GM21529 (cell line): ENCODE results near the gene SLC29A4.
"Not testable (repeated sequence)": the region's sequence is repeated elsewhere in the genome, so short reads cannot be mapped to it uniquely, and the experiment has no call there.

Experiments used
- ATAC-seq: cut with Tn5 transposase; IDR thresholded peaks from one replicate; pipeline ENCODE4 v1.9.1; 2021; ENCODE audit not compliant: unreplicated experiment

Gene SLC29A4, protein sequence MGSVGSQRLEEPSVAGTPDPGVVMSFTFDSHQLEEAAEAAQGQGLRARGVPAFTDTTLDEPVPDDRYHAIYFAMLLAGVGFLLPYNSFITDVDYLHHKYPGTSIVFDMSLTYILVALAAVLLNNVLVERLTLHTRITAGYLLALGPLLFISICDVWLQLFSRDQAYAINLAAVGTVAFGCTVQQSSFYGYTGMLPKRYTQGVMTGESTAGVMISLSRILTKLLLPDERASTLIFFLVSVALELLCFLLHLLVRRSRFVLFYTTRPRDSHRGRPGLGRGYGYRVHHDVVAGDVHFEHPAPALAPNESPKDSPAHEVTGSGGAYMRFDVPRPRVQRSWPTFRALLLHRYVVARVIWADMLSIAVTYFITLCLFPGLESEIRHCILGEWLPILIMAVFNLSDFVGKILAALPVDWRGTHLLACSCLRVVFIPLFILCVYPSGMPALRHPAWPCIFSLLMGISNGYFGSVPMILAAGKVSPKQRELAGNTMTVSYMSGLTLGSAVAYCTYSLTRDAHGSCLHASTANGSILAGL

DNA sequence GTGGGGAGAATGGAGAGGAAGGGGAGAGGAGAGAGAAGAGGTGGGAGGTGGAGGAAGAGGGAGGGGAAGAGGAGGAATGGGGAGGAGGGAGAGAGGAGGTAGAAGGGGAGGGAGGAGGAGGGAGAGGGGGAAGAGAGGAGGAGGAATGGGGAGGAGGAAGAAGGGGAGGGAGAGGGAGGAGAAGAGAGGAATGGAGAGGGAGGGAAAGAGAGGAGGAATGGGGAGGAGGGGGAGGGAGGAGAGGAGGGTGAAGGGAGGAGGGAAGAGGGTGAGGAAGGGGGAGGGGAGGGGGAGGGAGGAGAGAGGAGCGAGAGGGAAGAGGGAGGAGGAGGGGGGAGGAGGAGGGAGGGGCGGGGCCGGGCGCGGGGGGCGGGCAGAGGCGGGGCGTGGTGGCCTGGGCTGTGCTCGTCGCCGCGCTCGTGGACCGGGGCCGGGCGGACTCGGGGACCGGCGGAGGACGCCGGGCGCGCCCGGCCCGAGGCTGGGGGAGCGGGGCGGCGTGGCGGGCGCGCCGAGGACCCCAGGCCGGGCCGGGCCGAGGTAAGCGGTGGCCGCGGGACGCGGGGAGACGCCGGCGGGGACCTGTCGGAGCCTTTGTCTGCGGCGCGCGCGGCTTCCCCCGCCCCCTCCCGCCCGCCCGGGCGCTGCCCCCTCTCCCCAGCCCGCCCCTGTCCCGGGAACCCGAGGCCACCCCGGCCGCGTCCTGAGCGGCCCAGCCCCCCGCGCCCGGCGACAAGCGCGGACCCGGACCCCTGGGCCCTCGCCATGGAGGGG is at the start of gene SLC29A4:
TSS of gene SLC29A4 (plus strand) at position 401 of the 774 bp plus-strand sequence. CDS start 4,874 bp downstream, outside the sequence.
- no peak for ATAC-seq

DNA sequence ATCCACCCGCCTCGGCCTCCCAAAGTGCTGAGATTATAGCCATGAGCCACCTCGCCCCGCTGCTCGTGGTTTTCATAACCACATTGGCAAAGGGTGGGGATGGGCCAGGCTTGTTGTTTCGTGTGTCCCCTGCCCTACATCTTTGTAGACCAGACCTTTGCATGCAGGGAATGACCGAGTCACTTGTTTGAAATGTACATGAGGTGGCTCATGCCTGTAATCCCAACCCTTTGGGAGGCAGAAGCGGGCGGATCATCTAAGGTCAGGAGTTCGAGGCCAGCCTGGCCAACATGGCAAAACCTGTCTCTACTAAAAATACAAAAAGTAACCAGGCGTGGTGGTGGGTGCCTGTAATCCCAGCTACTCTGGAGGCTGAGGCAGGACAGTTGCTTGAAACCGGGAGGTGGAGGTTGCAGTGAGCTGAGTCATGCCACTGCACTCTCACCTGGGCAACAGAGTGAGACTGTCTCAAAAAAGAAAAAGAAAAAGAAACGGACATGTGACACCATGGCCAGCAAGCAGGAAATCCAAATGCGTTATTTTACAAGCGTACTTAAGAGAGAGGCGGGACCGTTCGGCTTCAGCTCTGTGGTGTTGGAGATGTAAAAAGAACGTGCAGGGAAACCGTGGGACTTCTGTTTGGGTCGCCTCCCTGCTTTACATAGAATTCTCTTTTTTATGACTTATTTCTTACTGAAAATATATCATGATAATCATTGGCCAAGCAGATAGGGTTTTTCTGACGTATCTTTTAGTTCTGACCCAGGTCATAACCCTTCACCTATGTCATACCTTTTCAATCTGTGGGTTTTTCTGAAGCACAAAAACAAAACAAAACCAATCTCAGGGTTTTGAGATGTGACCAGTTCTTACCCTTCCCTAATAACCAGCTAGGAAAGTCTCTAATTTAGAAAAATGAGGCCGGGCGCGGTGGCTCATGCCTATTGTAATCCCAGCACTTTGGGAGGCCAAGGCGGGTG is 47.6 kb upstream of the SLC29A4 start:
- peak; percentile 37 for ATAC-seq

DNA sequence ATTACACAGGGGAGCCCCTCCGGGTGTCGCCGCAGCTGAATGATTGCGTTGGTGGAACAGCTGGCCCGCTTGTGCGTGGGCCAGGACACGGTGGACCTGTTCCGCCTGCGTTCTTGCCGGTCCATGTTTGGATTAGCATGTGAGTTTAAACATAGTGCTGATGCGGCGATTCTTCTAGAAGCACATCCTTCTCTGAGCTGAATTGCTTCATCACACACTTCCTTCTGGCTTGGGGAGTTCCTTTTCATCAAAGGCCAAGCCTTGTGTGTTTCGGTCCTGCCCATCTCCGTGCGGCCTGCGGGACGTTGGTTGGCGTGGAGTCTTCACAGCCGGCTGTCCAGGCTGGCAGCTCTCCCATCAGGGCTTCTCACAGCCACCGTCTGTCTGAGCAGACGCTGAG is 45.5 kb upstream of the SLC29A4 start:
- ATAC-seq, result no peak

DNA sequence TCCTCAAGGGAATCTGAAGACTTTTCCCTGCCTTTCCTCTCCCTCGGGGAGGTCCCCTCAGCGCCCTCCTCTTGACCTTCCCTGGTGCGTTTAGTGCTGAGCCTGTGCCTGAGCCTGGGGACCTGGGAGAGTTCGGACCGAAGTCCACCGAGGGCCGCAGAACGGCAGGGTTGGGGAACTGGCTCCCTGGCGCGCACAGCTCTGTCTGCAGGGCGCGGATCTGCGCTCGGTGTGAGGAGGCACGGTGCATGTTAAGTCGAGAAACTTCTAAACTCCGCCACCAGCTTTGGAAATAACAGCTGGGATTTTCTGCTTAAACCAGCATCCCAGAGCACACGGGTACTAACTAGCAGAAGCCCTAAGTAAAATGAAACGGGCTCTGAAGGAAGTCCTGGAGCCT is 44.2 kb upstream of the SLC29A4 start:
- ATAC-seq, result no peak

DNA sequence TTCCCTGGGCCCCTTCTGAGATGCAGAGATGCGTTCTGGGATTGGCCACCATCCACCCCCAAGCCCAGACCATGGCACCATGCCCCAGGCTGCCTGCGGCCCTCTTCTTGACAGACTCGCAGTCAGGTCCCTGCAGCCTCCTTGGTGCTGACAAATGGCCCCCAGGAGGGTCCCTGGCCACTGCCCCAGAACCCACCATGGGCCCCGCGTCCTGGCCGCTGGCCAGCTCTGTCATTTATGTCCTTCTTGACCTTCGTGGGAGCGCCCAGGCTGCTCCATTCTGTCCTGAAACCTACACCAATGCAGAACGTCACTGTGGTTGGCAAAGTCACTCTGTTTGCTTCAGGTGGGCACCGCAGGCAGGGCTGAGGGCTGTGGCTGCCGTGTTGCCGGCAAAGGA is 39.5 kb upstream of the SLC29A4 start:
- ATAC-seq, result no peak

DNA sequence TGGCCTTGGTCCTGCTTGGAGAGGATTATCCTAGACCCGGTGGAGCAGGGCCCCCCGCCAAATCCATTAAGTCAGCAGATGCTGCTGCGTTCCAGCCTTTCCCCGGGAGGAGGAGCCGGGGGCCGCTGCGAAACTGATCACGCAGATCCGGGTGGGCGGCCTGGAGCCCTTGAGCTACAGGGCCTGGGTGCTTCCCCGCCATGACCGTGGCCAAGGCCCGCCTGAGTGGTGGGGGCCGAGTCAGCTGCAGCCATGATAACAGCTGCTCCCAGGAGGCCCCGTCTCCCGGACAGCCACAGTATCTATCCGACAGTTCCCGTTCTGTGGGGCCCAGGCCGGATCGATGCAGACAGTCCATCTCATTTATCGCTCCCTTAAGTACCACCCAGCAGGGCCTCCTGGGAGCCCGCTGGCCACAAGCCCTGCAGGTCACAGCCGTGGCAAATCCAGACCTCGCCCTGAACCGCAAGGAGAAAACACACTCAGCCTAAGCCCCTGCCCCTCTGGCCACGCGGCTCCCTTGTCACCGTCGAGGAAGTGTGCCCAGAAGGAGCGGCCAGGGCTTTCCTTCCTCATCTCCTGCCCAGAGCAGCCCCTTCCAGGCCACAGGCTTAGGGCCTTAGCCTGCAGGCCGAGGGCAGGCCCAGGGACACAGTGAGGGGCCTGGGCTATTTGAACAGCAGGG is 34.4 kb upstream of the SLC29A4 start:
- no peak for ATAC-seq

- not testable (repeated sequence) for ATAC-seq
Measured at GRCh38 chr7:5250787-5251186, 32.0 kb upstream of the SLC29A4 start.

- ATAC-seq, result not testable (repeated sequence)
Measured at GRCh38 chr7:5253529-5253928, 29.2 kb upstream of the SLC29A4 start.

DNA sequence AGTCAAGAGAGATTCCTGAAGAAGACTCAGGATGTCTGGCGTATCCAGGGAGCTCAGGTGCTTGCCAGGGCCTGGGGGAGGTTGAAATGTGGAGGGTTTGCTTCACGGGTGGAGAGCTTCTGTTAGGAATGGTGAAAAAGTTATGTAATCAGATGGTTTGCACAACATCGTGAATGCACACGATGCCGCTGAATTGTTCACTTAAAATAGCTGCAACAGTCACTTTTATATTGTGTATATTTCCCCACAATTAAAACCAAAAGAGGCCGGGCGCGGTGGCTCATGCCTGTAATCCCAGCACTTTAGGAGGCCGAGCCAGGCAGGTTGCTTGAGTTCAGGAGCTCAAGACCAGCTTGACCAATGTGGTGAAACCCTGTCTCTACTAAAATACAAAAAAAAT is 28.4 kb upstream of the SLC29A4 start:
- not testable (repeated sequence) for ATAC-seq

DNA sequence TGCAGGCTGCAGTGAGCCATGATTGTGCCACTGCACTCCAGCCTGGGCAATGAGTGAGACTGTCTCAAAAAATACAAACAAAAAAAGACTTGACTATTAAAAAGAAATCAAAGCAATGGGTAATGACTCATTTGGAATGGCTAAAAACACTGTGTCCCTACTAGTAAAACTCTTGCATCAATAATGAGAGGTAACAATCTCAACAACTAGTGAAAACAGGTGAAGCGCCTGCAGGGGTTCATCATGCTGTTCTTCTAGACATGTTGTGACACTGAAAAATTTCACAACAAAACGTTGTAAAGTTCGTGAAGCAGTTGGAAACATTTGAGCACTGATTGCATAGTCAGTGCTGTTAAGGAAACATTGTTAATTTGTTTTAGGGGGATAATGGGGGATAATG is 26.9 kb upstream of the SLC29A4 start:
- ATAC-seq, result no peak

- not testable (repeated sequence) for ATAC-seq
Measured at GRCh38 chr7:5260530-5261068, 22.1 kb upstream of the SLC29A4 start.

GRCh38 chr7:5263066-5263465 is 19.7 kb upstream of the SLC29A4 start:
- ATAC-seq, result not testable (repeated sequence)

DNA sequence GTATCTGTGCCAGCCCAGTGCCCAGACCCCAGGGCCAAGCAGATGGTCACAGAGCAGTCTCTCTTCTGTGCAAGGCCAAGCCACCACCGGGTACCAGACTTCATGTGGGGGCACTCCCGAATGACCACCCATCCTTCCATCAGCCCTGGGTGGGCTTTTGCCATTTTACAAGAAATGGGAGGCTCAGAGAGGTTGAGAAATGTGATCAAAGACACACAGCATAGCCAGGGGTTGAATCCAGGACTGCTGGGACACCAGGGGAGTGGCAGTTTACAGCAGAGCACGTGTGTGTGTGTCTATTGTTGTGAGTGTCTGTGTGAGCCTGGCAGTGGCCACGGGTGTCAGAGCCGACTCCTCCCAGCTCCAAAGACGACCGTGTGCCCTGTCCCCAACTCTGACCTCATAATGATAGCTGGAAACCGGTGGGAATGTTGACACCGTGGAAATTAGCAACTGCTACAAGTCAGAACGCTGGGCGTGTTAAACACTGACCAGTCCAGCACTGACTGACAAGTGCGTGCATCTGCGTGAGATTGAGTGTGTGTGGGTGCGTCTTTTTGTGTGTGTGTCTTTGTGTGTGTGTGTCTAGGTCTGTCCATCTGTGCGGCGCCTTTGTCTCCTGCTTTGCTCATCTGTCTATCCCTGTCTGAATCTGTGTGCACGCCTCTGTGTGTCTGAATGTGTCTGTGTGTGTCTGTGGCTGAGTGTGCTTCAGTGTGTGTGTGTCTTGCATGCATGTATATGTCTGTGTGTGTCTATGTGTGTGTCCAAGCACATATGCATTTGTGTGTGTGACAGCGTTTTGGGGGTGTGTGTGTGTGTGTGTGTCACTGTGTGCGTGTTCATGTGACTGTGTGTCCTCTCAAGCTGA is 17.2 kb upstream of the SLC29A4 start:
- no peak for ATAC-seq

GRCh38 chr7:5266191-5267028 is 16.3 kb upstream of the SLC29A4 start:
- ATAC-seq, result no peak

DNA sequence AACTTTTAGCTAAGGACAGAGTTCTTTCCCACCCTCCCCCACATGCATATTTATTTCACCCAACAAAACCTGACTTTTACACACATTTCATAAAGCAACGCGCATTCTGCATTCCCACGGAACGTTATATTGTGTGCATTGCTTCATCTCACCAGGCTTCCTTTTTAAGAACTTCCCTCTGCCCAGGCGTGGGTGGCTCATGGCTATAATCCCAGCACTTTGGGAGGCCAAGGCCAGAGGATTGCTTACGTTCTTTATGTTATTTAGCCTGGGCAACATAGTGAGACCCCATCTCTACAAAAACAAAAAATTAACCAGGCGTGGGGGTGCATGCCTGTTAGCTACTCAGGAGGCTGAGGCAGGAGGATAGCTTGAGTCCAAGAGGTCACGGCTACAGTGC is 14.9 kb upstream of the SLC29A4 start:
- not testable (repeated sequence) for ATAC-seq

DNA sequence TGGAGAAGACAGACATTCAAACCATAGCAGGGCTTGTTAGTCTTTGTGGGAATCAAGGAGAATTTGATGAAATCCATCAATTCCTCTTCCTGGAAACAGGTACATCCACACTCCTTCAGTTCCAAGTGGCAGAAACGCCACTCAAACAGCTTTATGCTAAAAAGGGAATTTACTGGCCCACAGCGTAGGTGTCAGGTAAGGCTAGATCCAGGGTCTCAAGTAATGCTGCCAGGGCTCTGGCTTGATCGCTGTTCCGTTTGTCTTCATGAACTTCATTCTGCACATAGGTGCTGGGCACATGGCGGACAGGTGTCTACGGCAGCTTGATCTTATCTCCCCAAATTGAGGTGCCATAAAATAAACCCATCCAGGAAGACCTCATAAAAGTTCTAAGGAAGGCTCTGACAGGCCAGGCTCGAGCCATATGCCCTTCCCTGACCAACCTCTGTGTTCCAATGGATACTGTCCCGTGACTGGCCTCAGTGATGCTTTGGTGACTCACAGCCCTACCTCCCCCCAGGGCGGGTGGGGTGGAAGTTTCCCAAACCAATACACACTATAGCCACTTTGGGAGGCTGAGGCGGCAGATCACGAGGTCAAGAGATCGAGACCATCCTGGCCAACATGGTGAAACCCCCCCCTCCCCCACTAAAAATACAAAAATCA is 12.6 kb upstream of the SLC29A4 start:
- ATAC-seq, result not testable (repeated sequence)

DNA sequence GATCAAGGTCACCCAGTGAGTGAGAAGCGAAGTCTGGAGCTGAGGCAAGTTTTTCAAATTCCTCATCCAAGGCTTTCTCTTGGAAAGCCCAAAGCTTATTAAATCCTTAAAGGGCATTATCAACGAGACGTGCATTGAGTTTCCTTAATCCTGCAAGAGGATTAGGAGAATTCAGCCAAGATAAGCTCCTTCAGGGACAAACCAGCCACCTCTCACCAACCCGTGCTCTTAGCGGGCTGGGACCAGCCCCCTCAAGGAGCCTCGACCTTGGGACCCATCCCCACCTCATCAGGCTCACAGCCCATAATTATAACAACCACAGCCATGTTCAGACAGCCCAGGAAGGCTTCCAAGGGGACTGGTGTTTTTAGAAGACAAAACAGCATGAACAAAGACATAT is 12.0 kb upstream of the SLC29A4 start:
- no peak for ATAC-seq
